Ovary (tissue), 9 donors: ENCODE data around the gene GET4. TPM values are rescaled to one million over a fixed set of nuclear protein-coding genes. Genes with fewer than 3 reads are reported as not detected.

Experiments used
- DNase-seq, 5 donors: peaks; one replicate each; pipeline ENCODE4 v3.0.0-alpha.2; 2019 to 2020
- H3K27ac ChIP-seq, 2 donors: fragments of 200-600 bp; one replicate each; pipeline versions ENCODE4 v1.5.1 to v1.8.0; 2019 to 2022
- H3K27me3 ChIP-seq: fragments of 200-600 bp; one replicate; pipeline ENCODE4 v1.8.0; 2022
- H3K36me3 ChIP-seq: fragments of 200-600 bp; sonication (generic); one replicate; pipeline ENCODE4 v1.5.1; 2019
- H3K4me1 ChIP-seq: one replicate; pipeline ENCODE4 v1.8.1; 2013; ENCODE audit warnings: mild to moderate bottlenecking, moderate library complexity; ENCODE audit not compliant: insufficient read depth
- H3K4me3 ChIP-seq: fragments of 200-600 bp; sonication (generic); one replicate; pipeline ENCODE4 v1.5.1; 2017
- H3K9me3 ChIP-seq, 2 donors: fragments of 200-600 bp in 1 of 2; sonication (generic) in 1 of 2; one replicate each; pipeline versions ENCODE4 v1.5.1 to v1.8.1; 2013 to 2019; ENCODE audit warnings: mild to moderate bottlenecking in 1 of 2, moderate library complexity in 1 of 2
- CTCF ChIP-seq, 3 donors: fragments of 450-650 bp in 2 of 3; fragments of 200-600 bp in 1 of 3; IDR thresholded peaks; one replicate each; pipeline versions ENCODE4 v1.5.1 to v1.8.0; 2016 to 2022; ENCODE audit warnings: antibody characterized with exemption in 3 of 3, mild to moderate bottlenecking in 1 of 3
- EP300 ChIP-seq: sonication (generic); formaldehyde crosslinking; IDR thresholded peaks from one replicate; pipeline ENCODE4 v1.6.1; 2017; ENCODE audit warnings: antibody characterized with exemption
- POLR2A ChIP-seq: fragments of 450-650 bp; IDR thresholded peaks from one replicate; pipeline ENCODE4 v1.6.1; 2017; ENCODE audit warnings: antibody characterized with exemption, mild to moderate bottlenecking, moderate library complexity
- WGBS, 3 donors: extraction: QIAGEN DNeasy Blood & Tissue Kit in 1 of 3; methylation state at CpG; one replicate each; pipeline versions ENCODE4 v1.1.5 to v1.1.7; 2013 to 2017; 5-methylcytosine and 5-hydroxymethylcytosine counted together
- intact Hi-C, 4 donors: fragments of 100-400 bp; cut with DNase I; formaldehyde crosslinking; loops; one replicate each; pipeline versions ENCODE4 v1.11.0 to v1.15.1; 2022 to 2023
- polyA plus RNA-seq, 2 donors: library from polyadenylated mRNA; stranded (reverse); fragments of 200-250 nt in 1 of 2; fragments of 350-450 nt in 1 of 2; fragmentation: Illumina TruSeq in 1 of 2; extraction: RNeasy Lipid Tissue Mini Kit (QIAGEN cat#74804) in 1 of 2; gene quantifications; one replicate each; pipeline ENCODE4 v1.2.3, GENCODE V29; 2013 to 2014
- total RNA-seq, 7 donors: library from RNA; depleted of rRNA in 2 of 7; stranded (reverse); fragments of >200 nt in 2 of 7; fragmentation: NEBNext Ultra II Directional in 3 of 7; extraction: Animal tissue kit (Norgen Biotek cat#: 25700) in 3 of 7; gene quantifications; one replicate each; pipeline versions ENCODE4 v1.1.0 to v1.2.4, GENCODE V29; 2016 to 2023
- donor health status: DM: no; HTN: no; CAD: no; lungs with moderate emphysema.
- donor health status: DM: no; HTN: no; CAD: no.
- donor health status: Bipolar disorder and iron deficiency.
- donor health status: DM: yes; HTN: yes; CAD: no.
- donor health status: DM: no; HTN: no; CAD: no.
- donor health status: DM: yes; HTN: yes; CAD: no.

Gene GET4
- total and polyA plus RNA-seq, 9 donors, result 7.2 to 37.6 (median 30.4) TPM

- Histone ChIP-seq H3K36me3 (no peaks in the 10 kb centered on the region), H3K27ac (no peak overlapping the region)
- 80 to 86% (median 83%) methylated on average over 17 to 18 of the region's 18 CpGs for WGBS, 3 donors
Observed at GRCh38 chr7:898460-898854, 22.1 kb downstream of the GET4 start.

GRCh38 chr7:898855-899681 lies 22.7 kb downstream of the GET4 start:
- H3K9me3 ChIP-seq, result no peaks in the 10 kb centered on the region
- TF ChIP-seq POLR2A (no peak), EP300 (no peak)
- no peak overlapping the region for H3K4me3 ChIP-seq
- H3K27me3 ChIP-seq, result no peaks in the 10 kb centered on the region
- intact Hi-C loops, result no loop called here
- 86 to 87% (median 87%) methylated on average over 50 to 54 of the region's 54 CpGs for WGBS, 3 donors
- peak in 1 of 5 donors; percentile 43 for DNase-seq
- H3K27ac ChIP-seq, result no peak overlapping the region
- H3K36me3 ChIP-seq, result no peaks in the 10 kb centered on the region
- peaks cover 6% of the 10 kb centered on the region for H3K4me1 ChIP-seq

More at GRCh38 chr7:898460-898854, 22.1 kb downstream of the GET4 start:
- intact Hi-C loops, result no loop called here
- H3K4me3 ChIP-seq, result no peak overlapping the region
- DNase-seq, result no peak
- no peaks in the 10 kb centered on the region for H3K9me3 ChIP-seq
- H3K27me3 ChIP-seq, result no peaks in the 10 kb centered on the region
- TF ChIP-seq POLR2A (no peak), CTCF (IDR thresholded peaks at IDR 0.05) (no peak), EP300 (no peak)
- peaks cover 6% of the 10 kb centered on the region for H3K4me1 ChIP-seq

GRCh38 chr7:899806-900205 lies 23.5 kb downstream of the GET4 start:
- H3K4me1 ChIP-seq, result peaks cover 6% of the 10 kb centered on the region
- DNase-seq, result peak in 1 of 5 donors; percentile 35
- 91 to 97% (median 93%) methylated on average over 16 of the region's 16 CpGs for WGBS, 3 donors
- no peak overlapping the region for H3K4me3 ChIP-seq
- no peak overlapping the region for H3K27ac ChIP-seq
- TF ChIP-seq POLR2A (no peak), CTCF (IDR thresholded peaks at IDR 0.05) (no peak), EP300 (no peak)
- no peaks in the 10 kb centered on the region for H3K36me3 ChIP-seq
- intact Hi-C loops, result loop anchor here in 1 of 4 donors (10.0 kb wide), 1 partner anchor 285 kb away; no protein-coding TSS in a partner anchor
- H3K9me3 ChIP-seq, result no peaks in the 10 kb centered on the region
- H3K27me3 ChIP-seq, result no peaks in the 10 kb centered on the region

- 68 to 76% (median 71%) methylated on average over 22 to 26 of the region's 26 CpGs for WGBS, 3 donors
- intact Hi-C loops, result loop anchor here in 1 of 4 donors (10.0 kb wide), 1 partner anchor 284 kb away; no protein-coding TSS in a partner anchor
- Histone ChIP-seq H3K27me3 (no peaks in the 10 kb centered on the region), H3K27ac (no peak overlapping the region), H3K9me3 (no peaks in the 10 kb centered on the region), H3K4me3 (no peak overlapping the region), H3K36me3 (no peaks in the 10 kb centered on the region), H3K4me1 (peaks cover 6% of the 10 kb centered on the region)
- DNase-seq, result no peak
- TF ChIP-seq EP300 (no peak), POLR2A (no peak), CTCF (IDR thresholded peaks at IDR 0.05) (no peak)
Observed at GRCh38 chr7:900331-901040, 24.1 kb downstream of the GET4 start.
